ENCODE data around the gene NLGN1. TPM values are rescaled to one million over a fixed set of nuclear protein-coding genes. Genes with fewer than 3 reads are reported as not detected.

Gene NLGN1
- polyA plus RNA-seq, 2 of the 4 experiments (the other 2 are of a cell fraction) = not detected

- CTCF ChIA-PET = no interaction called here
- no peaks in the 10 kb centered on the region for H3K4me1 ChIP-seq
- no peak for TF ChIP-seq NR3C1 (IDR thresholded peaks at IDR 0.05)
- TF ChIP-seq, protein P1, sequence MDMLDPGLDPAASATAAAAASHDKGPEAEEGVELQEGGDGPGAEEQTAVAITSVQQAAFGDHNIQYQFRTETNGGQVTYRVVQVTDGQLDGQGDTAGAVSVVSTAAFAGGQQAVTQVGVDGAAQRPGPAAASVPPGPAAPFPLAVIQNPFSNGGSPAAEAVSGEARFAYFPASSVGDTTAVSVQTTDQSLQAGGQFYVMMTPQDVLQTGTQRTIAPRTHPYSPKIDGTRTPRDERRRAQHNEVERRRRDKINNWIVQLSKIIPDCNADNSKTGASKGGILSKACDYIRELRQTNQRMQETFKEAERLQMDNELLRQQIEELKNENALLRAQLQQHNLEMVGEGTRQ (IDR thresholded peaks at IDR 0.05) = no peak
- TF ChIP-seq NFE2L2 (conservative IDR thresholded peaks at IDR 0.05; ENCODE audit: low read length) = no peak
- TF ChIP-seq RAD21 (conservative IDR thresholded peaks at IDR 0.05 in 1 of 2, IDR thresholded peaks at IDR 0.05 in 1 of 2) = no peak
- no peak for TF ChIP-seq CBX8 (IDR thresholded peaks at IDR 0.05)
- no peak for TF ChIP-seq SREBF2 (IDR thresholded peaks at IDR 0.05)
- no peak overlapping the region for H3K27ac ChIP-seq
- FAIRE-seq (no peak), ATAC-seq (no peak), DNase-seq (ENCODE audit: low read depth in 1 of 2, low spot score in 1 of 2) (no peak)
- no peak overlapping the region for H3K4me2 ChIP-seq
- POLR2A ChIA-PET = no interaction called here
- H3K9me3 ChIP-seq = no peaks in the 10 kb centered on the region
- no peak overlapping the region for H3K4me3 ChIP-seq
These were observed 478.2 kb downstream of the NLGN1 start for GRCh38 chr3:173875790-173876189.

GRCh38 chr3:173876476-173876875, 478.9 kb downstream of the NLGN1 start:
- DNase-seq (ENCODE audit: low read depth in 1 of 2, low spot score in 1 of 2) (no peak), FAIRE-seq (no peak), ATAC-seq (no peak)
- H3K4me3 ChIP-seq = no peak overlapping the region
- no peak overlapping the region for H3K27ac ChIP-seq
- no peaks in the 10 kb centered on the region for H3K4me1 ChIP-seq
- H3K4me2 ChIP-seq = no peak overlapping the region
- no peak for TF ChIP-seq PHF8 (IDR thresholded peaks at IDR 0.05; ENCODE audit: borderline replicate concordance, low read depth)
- no peak for TF ChIP-seq EHF (CRISPR knock-in tag; IDR thresholded peaks at IDR 0.05)
- TF ChIP-seq ZFP36 (IDR thresholded peaks at IDR 0.05; ENCODE audit: borderline replicate concordance, partially characterized antibody) = no peak
- no peak for TF ChIP-seq JUNB (IDR thresholded peaks at IDR 0.05)
- H3K9me3 ChIP-seq = no peaks in the 10 kb centered on the region
- ChIA-PET CTCF (no interaction called here), POLR2A (no interaction called here)

GRCh38 chr3:173887888-173888287, 490.3 kb downstream of the NLGN1 start:
- DNase-seq (ENCODE audit: low read depth in 1 of 2, low spot score in 1 of 2) = no peak
- ATAC-seq = no peak
- CTCF ChIA-PET = no interaction called here
- TF ChIP-seq NFE2L2 (conservative IDR thresholded peaks at IDR 0.05; ENCODE audit: low read length) (no peak), NR3C1 (IDR thresholded peaks at IDR 0.05) (no peak), ATOH8 (CRISPR knock-in tag; IDR thresholded peaks at IDR 0.05; ENCODE audit: low read depth) (no peak), ZC3H11A (IDR thresholded peaks at IDR 0.05) (no peak), BHLHE40 (IDR thresholded peaks at IDR 0.05; ENCODE audit: low read depth, low read length) (no peak), KDM1A (IDR thresholded peaks at IDR 0.05; ENCODE audit: low read depth) (no peak), PHF8 (IDR thresholded peaks at IDR 0.05; ENCODE audit: borderline replicate concordance, low read depth) (no peak), CBX2 (IDR thresholded peaks at IDR 0.05; ENCODE audit: borderline replicate concordance, low read depth) (no peak), CHD4 (IDR thresholded peaks at IDR 0.05; ENCODE audit: borderline replicate concordance) (no peak), BCL3 (IDR thresholded peaks at IDR 0.05) (no peak), SMC3 (IDR thresholded peaks at IDR 0.05) (no peak), CBX8 (IDR thresholded peaks at IDR 0.05) (no peak)
- H3K4me2 ChIP-seq = no peak overlapping the region
- no peak overlapping the region for H3K4me3 ChIP-seq
- no peak for FAIRE-seq
- H3K27ac ChIP-seq = no peak overlapping the region
- no peaks in the 10 kb centered on the region for H3K4me1 ChIP-seq
- H3K9me3 ChIP-seq = no peaks in the 10 kb centered on the region
- POLR2A ChIA-PET = no interaction called here

DNA sequence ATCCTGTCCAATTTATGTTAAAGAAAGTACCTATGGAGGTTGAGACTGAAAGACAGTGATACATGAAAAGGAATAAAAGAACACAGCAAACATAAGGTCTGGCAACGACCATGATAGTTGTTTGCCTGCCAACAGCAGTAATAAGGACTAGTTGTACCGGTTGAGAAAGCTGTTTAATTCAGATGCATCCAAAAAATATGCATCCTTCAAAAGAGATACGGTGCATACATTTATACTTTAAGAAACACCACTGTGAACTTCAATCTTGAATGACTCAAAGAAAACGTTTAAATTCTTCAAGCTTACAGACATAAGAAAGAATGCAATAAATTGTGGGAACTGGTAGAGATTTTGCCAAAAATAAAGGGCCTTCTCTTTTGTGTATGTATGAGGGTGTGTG, 492.1 kb downstream of the NLGN1 start:
- no peak for ATAC-seq
- H3K9me3 ChIP-seq = no peaks in the 10 kb centered on the region

More for the DNA sequence above, 492.1 kb downstream of the NLGN1 start:
- Histone ChIP-seq H3K4me2 (no peak overlapping the region), H3K4me3 (no peak overlapping the region), H3K27ac (no peak overlapping the region), H3K4me1 (no peaks in the 10 kb centered on the region)
- ChIA-PET POLR2A (no interaction called here), CTCF (no interaction called here)
- TF ChIP-seq CTCF (IDR thresholded peaks at IDR 0.05) = no peak
- TF ChIP-seq, protein P2, sequence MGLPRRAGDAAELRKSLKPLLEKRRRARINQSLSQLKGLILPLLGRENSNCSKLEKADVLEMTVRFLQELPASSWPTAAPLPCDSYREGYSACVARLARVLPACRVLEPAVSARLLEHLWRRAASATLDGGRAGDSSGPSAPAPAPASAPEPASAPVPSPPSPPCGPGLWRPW (IDR thresholded peaks at IDR 0.05) = no peak
- no peak for TF ChIP-seq EHMT2 (IDR thresholded peaks at IDR 0.05; ENCODE audit: low read depth)
- no peak for TF ChIP-seq HOXB13 (CRISPR knock-in tag; IDR thresholded peaks at IDR 0.05; ENCODE audit: low read depth)
- no peak for TF ChIP-seq POLR2A (IDR thresholded peaks at IDR 0.05; ENCODE audit: low read length)
- no peak for TF ChIP-seq CHD2 (IDR thresholded peaks at IDR 0.05; ENCODE audit: low read length, partially characterized antibody)
- TF ChIP-seq FOSB (CRISPR knock-in tag; IDR thresholded peaks at IDR 0.05) = no peak
- TF ChIP-seq KDM1A (IDR thresholded peaks at IDR 0.05; ENCODE audit: low read depth) = no peak
- no peak for TF ChIP-seq NPAS2 (CRISPR knock-in tag; IDR thresholded peaks at IDR 0.05; ENCODE audit: borderline replicate concordance)
- TF ChIP-seq, protein P1 (IDR thresholded peaks at IDR 0.05) = no peak
- no peak for TF ChIP-seq HEYL (CRISPR knock-in tag; IDR thresholded peaks at IDR 0.05)
- TF ChIP-seq NFE2L2 (conservative IDR thresholded peaks at IDR 0.05; ENCODE audit: low read length) = no peak
- TF ChIP-seq FOXS1 (CRISPR knock-in tag; IDR thresholded peaks at IDR 0.05) = no peak
- TF ChIP-seq RARB (CRISPR knock-in tag; IDR thresholded peaks at IDR 0.05) = no peak
- DNase-seq (ENCODE audit: low read depth in 1 of 2, low spot score in 1 of 2) (no peak), FAIRE-seq (no peak)
- WGBS (ENCODE audit: missing lambda C conversion rate) = 15% methylated on average over 4 of the region's 4 CpGs
